Measurements from ENCODE around the gene PRR36.

The PRR36 gene

GRCh38 chr19:7874076-7874896 is at the start of gene PRR36:
Gene PRR36 (minus strand): TSS chr19:7874390. CDS start chr19:7873689, 701 bp downstream.
- TF ChIP-seq, protein P1, sequence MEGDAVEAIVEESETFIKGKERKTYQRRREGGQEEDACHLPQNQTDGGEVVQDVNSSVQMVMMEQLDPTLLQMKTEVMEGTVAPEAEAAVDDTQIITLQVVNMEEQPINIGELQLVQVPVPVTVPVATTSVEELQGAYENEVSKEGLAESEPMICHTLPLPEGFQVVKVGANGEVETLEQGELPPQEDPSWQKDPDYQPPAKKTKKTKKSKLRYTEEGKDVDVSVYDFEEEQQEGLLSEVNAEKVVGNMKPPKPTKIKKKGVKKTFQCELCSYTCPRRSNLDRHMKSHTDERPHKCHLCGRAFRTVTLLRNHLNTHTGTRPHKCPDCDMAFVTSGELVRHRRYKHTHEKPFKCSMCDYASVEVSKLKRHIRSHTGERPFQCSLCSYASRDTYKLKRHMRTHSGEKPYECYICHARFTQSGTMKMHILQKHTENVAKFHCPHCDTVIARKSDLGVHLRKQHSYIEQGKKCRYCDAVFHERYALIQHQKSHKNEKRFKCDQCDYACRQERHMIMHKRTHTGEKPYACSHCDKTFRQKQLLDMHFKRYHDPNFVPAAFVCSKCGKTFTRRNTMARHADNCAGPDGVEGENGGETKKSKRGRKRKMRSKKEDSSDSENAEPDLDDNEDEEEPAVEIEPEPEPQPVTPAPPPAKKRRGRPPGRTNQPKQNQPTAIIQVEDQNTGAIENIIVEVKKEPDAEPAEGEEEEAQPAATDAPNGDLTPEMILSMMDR (conservative IDR thresholded peaks at IDR 0.05; ENCODE audit: control insufficient read depth, insufficient read depth, low read depth, low read length), result no peak
- no peak within 1 kb of the TSS for H3K4me3 ChIP-seq (ENCODE audit: control insufficient read depth, low read depth, low read length)
- no peak for DNase-seq (ENCODE audit: low read depth)

DNA sequence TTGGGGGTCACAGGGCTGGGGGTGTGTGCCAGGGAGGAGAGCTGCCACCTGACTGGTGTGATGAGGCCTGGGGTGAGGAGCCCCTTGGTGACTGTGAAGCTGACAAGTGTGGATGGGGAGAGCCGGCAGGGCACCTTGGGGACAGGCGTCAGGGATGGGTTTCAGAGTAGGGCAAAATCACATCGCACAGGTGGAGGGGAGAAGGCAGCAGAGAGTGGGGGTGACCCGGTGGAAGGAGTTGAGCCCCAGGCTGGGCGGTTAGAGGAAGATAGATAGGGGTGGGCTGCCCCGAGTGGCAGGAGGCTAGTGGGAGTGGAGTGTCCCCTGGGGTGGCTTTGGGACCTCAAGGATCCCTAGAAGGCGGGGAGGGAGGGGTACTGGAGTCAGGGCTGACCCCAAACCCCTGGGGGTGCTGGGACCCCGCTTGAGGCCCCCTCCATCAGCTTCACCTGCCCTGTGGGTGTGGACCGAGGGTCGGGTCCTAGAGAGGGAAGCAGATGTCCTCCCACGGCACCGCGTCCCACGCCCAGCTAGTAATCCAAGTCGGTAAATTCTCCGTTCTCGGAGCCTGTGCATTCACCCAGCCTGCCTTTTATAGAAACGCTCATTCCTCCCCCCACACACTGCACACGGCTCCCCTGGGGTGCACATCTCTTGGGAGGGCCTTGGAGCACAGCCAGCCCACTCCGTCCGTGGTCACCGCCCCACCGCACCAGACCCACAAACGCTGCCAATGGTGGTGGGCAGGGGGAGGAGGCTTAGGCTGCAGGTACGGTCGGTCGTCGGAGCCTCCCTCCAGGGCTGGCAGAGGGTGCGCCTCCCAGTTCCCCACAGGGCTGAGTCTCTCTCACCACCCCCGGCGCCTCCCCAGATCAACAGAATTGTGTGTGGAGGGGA is 49.4 kb upstream of the PRR36 start:
- DNase-seq (ENCODE audit: low read depth), result no peak
- no peak overlapping the region for H3K4me3 ChIP-seq (ENCODE audit: control insufficient read depth, low read depth, low read length)
- TF ChIP-seq, protein P1 (conservative IDR thresholded peaks at IDR 0.05; ENCODE audit: control insufficient read depth, insufficient read depth, low read depth, low read length), result no peak

DNA sequence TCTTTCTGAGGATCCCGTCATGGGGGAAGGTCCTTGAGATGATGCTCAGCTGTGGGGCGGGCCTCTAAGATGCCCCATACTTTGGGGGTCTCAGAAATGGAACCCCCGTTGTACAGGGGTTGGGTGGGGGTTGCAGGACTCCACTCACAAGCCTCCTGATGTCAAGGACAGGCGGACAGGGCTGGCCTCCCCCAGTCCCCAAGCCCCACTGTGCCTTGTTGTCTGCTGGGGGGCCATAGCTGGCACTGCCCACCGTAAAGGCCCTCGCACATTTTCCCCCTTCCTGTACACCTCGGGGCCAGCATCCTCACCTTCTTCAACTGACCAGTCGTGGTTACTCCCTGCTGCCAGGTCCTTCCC is 48.6 kb upstream of the PRR36 start:
- TF ChIP-seq, protein P1 (conservative IDR thresholded peaks at IDR 0.05; ENCODE audit: control insufficient read depth, insufficient read depth, low read depth, low read length), result no peak
- H3K4me3 ChIP-seq (ENCODE audit: control insufficient read depth, low read depth, low read length), result no peak overlapping the region
- DNase-seq (ENCODE audit: low read depth), result no peak

DNA sequence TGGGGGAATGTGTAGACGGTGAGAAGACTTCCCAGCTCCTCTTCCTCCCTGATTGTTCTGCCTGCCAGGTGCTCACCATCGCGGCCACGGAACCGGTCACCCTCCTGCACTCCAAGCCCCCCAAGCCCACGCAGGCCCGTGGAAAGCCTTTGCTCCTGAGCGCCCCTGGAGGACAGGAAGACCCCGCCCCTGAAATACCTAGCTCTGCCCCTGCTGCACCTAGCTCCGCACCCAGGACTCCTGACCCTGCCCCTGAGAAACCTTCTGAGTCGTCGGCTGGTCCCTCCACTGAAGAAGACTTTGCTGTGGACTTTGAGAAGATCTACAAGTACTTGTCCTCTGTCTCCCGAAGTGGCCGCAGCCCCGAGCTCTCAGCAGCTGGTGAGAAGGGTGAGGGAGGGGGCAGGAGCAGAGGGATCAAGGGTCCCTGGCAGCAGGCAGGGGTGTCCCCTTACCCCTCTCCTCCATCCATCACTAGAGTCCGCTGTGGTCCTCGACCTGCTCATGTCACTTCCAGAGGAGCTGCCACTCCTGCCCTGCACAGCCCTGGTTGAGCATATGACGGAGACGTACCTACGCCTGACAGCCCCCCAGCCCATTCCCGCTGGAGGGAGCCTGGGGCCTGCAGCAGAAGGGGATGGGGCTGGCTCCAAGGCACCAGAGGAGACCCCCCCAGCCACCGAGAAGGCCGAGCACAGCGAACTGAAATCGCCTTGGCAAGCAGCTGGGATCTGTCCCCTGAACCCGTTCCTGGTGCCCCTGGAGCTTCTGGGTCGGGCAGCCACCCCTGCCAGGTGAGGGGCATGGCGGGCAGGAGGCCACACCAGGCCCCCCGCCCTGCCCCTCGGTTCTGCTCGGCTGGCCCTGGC is 48.0 kb upstream of the PRR36 start:
- TF ChIP-seq, protein P1 (conservative IDR thresholded peaks at IDR 0.05; ENCODE audit: control insufficient read depth, insufficient read depth, low read depth, low read length), result no peak
- DNase-seq (ENCODE audit: low read depth), result no peak
- peak overlapping the region; percentile 64 for H3K4me3 ChIP-seq (ENCODE audit: control insufficient read depth, low read depth, low read length)

DNA sequence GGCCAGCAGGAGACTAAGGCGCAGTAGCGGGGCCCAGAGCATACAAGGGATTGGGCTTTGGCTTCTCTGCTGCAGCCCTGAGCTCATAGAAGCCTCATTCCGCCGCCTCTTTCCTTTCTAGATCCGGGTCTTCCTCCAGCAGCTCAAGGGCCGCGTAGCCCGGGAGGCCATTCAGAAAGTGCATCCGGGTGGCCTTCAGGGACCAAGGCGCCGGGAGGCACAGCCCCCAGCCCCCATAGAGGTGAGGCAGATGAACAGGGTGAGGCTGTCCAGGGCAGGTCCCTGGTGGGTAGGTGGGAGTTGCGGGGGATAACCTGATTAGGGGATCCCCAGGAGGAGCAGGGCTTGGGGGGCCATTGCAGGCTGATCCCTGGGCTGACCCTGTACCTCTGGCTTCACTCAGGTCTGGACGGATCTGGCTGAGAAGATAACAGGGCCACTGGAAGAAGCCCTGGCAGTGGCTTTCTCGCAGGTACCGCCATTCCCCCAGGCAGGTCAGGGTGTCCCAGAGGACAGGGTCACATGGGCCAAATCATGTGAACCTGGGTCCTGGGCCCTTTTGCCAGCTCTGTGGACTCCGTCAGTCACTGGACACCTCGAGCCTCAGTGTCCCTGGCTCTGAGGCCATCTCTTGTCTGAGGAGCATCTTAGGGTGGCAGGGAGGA is 47.2 kb upstream of the PRR36 start:
- H3K4me3 ChIP-seq (ENCODE audit: control insufficient read depth, low read depth, low read length), result peak overlapping the region; percentile 64
- no peak for DNase-seq (ENCODE audit: low read depth)
- TF ChIP-seq, protein P1 (conservative IDR thresholded peaks at IDR 0.05; ENCODE audit: control insufficient read depth, insufficient read depth, low read depth, low read length), result no peak
